Progenitor cell of endocrine pancreas (in vitro differentiated cells): ENCODE results near the gene IAH1. TPM values are rescaled to one million over a fixed set of nuclear protein-coding genes. Genes with fewer than 3 reads are reported as not detected.

ENCODE experiments used
- DNase-seq: peaks from one replicate; pipeline ENCODE4 v3.0.0; 2021; ENCODE audit warnings: low spot score; ENCODE audit not compliant: unreplicated experiment
- H3K27ac Mint-ChIP-seq: 2 replicates; pipeline ENCODE4 v1.8.0; 2021; ENCODE audit warnings: mild to moderate bottlenecking, moderate library complexity, mixed read lengths
- H3K27me3 Mint-ChIP-seq: 2 replicates; pipeline ENCODE4 v1.8.0; 2021; ENCODE audit warnings: mixed read lengths
- H3K36me3 Mint-ChIP-seq: 2 replicates; pipeline ENCODE4 v1.8.0; 2022; ENCODE audit warnings: mixed read lengths; ENCODE audit not compliant: insufficient read depth
- H3K4me1 Mint-ChIP-seq: 2 replicates; pipeline ENCODE4 v1.8.0; 2021; ENCODE audit warnings: low read depth, mixed read lengths
- H3K4me3 Mint-ChIP-seq: 2 replicates; pipeline ENCODE4 v1.8.0; 2021; ENCODE audit warnings: low read depth, mild to moderate bottlenecking, moderate library complexity, mixed read lengths
- H3K9me3 Mint-ChIP-seq: 2 replicates; pipeline ENCODE4 v1.8.0; 2021; ENCODE audit warnings: low read depth, mixed read lengths
- total RNA-seq: library from RNA; stranded (reverse); gene quantifications from 2 replicates; pipeline ENCODE4 v1.2.1, GENCODE V29; 2021
- TF ChIP-seq, protein P1 (sequence below): fragments of 200-600 bp; sonication (generic); IDR thresholded peaks from one replicate; pipeline ENCODE4 v1.5.0; 2021; ENCODE audit warnings: antibody characterized with exemption, mild to moderate bottlenecking; ENCODE audit not compliant: unreplicated experiment

The IAH1 gene
- total RNA-seq, 1 donor from 2014 or later, result 36.6 TPM

DNA sequence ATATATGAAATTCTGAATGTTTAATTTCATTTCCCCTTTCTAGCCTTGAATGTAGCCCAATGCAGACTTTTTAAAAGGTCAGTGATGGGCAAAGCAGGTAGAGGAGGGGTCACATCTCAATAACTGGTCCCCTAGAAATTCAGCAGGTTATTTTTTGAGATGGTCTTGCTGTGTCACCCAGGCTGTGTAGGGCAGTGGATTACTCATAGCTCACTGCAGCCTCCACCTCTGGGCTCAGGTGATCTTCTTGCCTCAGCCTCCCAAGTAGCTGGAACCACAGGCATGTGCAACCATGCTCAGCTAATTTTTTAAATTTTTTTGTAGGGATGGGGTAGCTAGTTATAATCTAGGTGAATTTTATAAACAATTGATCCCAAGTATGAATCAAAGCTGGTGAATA lies 8.8 kb downstream of the IAH1 start:
- TF ChIP-seq, protein P1, sequence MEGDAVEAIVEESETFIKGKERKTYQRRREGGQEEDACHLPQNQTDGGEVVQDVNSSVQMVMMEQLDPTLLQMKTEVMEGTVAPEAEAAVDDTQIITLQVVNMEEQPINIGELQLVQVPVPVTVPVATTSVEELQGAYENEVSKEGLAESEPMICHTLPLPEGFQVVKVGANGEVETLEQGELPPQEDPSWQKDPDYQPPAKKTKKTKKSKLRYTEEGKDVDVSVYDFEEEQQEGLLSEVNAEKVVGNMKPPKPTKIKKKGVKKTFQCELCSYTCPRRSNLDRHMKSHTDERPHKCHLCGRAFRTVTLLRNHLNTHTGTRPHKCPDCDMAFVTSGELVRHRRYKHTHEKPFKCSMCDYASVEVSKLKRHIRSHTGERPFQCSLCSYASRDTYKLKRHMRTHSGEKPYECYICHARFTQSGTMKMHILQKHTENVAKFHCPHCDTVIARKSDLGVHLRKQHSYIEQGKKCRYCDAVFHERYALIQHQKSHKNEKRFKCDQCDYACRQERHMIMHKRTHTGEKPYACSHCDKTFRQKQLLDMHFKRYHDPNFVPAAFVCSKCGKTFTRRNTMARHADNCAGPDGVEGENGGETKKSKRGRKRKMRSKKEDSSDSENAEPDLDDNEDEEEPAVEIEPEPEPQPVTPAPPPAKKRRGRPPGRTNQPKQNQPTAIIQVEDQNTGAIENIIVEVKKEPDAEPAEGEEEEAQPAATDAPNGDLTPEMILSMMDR, result no peak
- H3K4me3 Mint-ChIP-seq, result no peak overlapping the region
- DNase-seq, result no peak
- H3K36me3 Mint-ChIP-seq, result peaks cover 30% of the 10 kb centered on the region
- H3K27ac Mint-ChIP-seq, result peak overlapping the region; percentile 55
- no peaks in the 10 kb centered on the region for H3K4me1 Mint-ChIP-seq
- H3K27me3 Mint-ChIP-seq, result no peaks in the 10 kb centered on the region
- no peaks in the 10 kb centered on the region for H3K9me3 Mint-ChIP-seq

GRCh38 chr2:9484533-9484932 lies 10.2 kb downstream of the IAH1 start:
- Mint-ChIP-seq H3K9me3 (no peaks in the 10 kb centered on the region), H3K36me3 (peaks cover 24% of the 10 kb centered on the region)

DNA sequence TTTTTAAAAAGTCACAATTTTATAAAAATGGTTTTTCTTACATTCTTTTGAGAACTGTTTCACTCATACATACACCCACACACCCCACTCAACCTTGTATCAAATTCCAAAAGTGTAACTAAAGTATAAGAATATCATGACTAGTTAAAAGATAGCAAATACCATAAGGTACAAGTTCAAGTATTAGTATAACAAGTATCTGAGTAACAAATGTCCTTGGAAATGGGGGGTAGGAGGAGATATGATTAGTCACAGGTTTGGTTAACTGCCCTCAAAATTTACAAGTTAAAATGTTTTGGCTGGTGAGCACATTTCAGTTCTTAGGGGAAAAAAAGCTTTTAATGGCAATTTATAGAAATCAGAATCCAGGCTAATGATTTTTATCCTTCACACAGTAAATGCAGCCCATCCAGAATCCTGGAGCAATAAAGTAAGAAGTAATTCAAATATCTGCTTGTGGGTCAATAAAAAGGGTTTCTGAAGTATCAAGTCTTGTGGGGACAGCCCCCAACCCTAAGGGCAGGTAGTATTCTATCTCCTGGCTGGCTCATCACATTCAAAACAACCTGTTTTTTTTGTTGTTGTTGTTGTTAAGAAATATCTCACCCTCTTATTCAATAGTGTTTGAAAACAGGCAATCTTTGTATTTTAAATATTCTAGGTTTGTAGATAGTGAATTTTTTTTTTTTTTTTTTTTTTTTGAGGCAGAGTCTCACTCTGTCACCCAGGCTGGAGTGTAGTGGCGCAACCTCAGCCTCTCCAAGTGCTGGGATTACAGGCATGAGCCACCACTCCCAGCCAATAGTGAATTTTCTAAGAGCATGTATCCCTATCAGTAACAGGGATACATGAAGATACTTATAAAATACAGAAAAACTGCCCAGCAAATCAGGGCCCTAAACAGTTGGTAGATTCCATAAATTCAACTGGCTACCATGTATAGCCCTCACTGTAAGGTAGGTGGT lies 14.5 kb downstream of the IAH1 start:
- TF ChIP-seq, protein P1, result no peak
- Mint-ChIP-seq H3K27ac (no peak overlapping the region), H3K4me1 (peaks cover 9% of the 10 kb centered on the region), H3K27me3 (no peaks in the 10 kb centered on the region), H3K36me3 (peaks cover 41% of the 10 kb centered on the region), H3K9me3 (no peaks in the 10 kb centered on the region), H3K4me3 (no peak overlapping the region)
- DNase-seq, result no peak

More at GRCh38 chr2:9484533-9484932, 10.2 kb downstream of the IAH1 start:
- Mint-ChIP-seq H3K4me1 (no peaks in the 10 kb centered on the region), H3K27ac (no peak overlapping the region), H3K4me3 (no peak overlapping the region), H3K27me3 (no peaks in the 10 kb centered on the region)
- TF ChIP-seq, protein P1, result no peak
- DNase-seq, result no peak

DNA sequence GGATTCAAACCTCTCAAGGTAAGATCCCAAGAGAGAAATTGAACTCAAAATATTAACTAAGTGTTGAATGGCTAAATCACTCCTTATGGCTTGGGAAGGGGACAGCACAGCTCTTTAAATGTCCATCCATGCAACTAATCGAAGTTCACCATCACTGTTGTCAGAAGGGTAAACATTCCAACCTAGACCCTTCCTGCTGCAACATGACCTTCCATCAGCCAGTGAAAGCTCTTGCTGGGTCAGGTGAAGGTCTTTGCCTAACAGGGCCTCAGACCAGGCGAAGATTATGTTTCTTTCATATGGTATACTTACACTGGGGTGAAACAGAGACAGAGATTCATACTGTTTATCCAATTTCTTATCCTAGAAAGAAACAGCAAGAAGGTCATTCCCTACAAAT lies 16.4 kb downstream of the IAH1 start:
- H3K9me3 Mint-ChIP-seq, result no peaks in the 10 kb centered on the region

DNA sequence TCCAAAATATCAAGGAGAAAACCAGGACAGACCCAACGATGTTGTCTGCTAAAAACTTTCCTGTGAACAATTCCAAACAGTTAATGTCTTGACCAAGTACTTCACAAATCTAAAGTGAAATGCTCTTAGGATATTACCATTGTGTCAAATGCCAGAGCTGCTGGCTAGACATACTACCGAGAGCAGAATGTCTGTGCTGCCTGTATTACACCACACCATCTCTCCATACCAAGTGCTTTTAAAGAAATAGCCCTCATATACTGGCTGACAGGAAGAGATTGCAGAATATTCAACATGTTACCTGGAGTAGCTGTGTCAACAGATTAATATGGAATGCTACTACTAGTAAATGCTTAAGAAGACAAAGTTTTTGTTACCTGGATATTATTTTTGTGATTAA lies 18.6 kb downstream of the IAH1 start:
- Mint-ChIP-seq H3K36me3 (peaks cover 35% of the 10 kb centered on the region), H3K4me1 (peaks cover 9% of the 10 kb centered on the region)

More for the DNA sequence above, 16.4 kb downstream of the IAH1 start:
- Mint-ChIP-seq H3K27ac (peak overlapping the region; percentile 74), H3K4me3 (no peak overlapping the region), H3K36me3 (peaks cover 40% of the 10 kb centered on the region), H3K4me1 (peaks cover 9% of the 10 kb centered on the region), H3K27me3 (no peaks in the 10 kb centered on the region)
- DNase-seq, result no peak
- TF ChIP-seq, protein P1, result no peak

More for the DNA sequence above, 18.6 kb downstream of the IAH1 start:
- no peaks in the 10 kb centered on the region for H3K9me3 Mint-ChIP-seq
- H3K27ac Mint-ChIP-seq, result no peak overlapping the region
- H3K4me3 Mint-ChIP-seq, result no peak overlapping the region
- H3K27me3 Mint-ChIP-seq, result no peaks in the 10 kb centered on the region
- no peak for DNase-seq
- TF ChIP-seq, protein P1, result no peak
